Measurements from ENCODE around the gene EI24. TPM values are rescaled to one million over a fixed set of nuclear protein-coding genes. Genes with fewer than 3 reads are reported as not detected.
"Not testable (repeated sequence)": the region's sequence is repeated elsewhere in the genome, so short reads cannot be mapped to it uniquely, and the experiment has no call there.

Gene EI24
- polyA plus RNA-seq, 3 donors: 17.2 to 46.9 (median 44.7) TPM

DNA sequence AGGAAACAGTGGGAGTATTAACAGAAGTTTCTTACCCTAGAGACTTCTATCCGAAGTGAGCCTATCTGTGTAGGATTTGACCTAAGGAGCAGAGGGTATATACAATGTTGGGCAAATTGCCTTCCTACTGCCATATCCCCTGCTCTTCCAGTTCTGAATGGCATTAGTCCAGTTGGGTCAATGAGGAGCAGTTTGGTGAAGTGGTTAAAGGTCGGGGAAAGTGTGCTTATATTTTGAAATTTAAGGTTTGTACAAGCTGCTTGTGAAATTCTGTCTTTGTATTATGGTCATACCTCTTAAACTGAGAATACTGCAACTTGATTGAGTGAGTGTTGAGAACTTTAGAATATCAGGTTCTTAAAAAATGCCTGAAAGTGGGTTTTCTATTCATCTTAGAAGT lies 1.7 kb downstream of the EI24 start:
- Histone ChIP-seq H3K4me2 (replicated peaks; ENCODE audit: extremely low read depth, low read length, poor library complexity, severe bottlenecking) (no peak overlapping the region), H3K4me1 (ENCODE audit: control insufficient read depth in 1 of 2, insufficient read depth in 2 of 2, low read length in 2 of 2) (peaks cover 17 to 18% of the 10 kb centered on the region in 2 donors), H3K9ac (ENCODE audit: insufficient read depth, low read length, poor library complexity, severe bottlenecking) (no peak overlapping the region), H4K20me1 (ENCODE audit: insufficient read depth, low read length) (no peaks in the 10 kb centered on the region), H2AFZ (ENCODE audit: insufficient read depth, low read depth, low read length, poor library complexity, severe bottlenecking) (no peak overlapping the region), H3K27me3 (ENCODE audit: control insufficient read depth in 2 of 2, insufficient read depth in 2 of 2, low read length in 2 of 2) (no peaks in the 10 kb centered on the region), H3K27ac (ENCODE audit: low read depth in 1 of 2, low read length in 2 of 2) (no peak overlapping the region), H3K4me3 (replicated peaks in 1 of 3; ENCODE audit: low read depth in 2 of 3, low read length in 3 of 3) (no peak overlapping the region), H3K79me2 (ENCODE audit: insufficient read depth, low read length) (peaks cover 21% of the 10 kb centered on the region), H3K9me3 (replicated peaks in 1 of 2; ENCODE audit: control insufficient read depth in 1 of 2, insufficient read depth in 1 of 2, low read length in 2 of 2) (no peaks in the 10 kb centered on the region), H3K36me3 (replicated peaks in 1 of 2; ENCODE audit: control insufficient read depth in 1 of 2, insufficient read depth in 2 of 2, low read length in 2 of 2) (peaks cover 28 to 37% of the 10 kb centered on the region in 2 donors)
- Mint-ChIP-seq H3K36me3 (peaks cover 30 to 36% of the 10 kb centered on the region in 2 donors), H3K27ac (no peak overlapping the region), H3K4me3 (no peak overlapping the region), H3K27me3 (ENCODE audit: low read depth in 3 of 3) (peaks cover 0 to 1% (median 0%) of the 10 kb centered on the region in 3 donors), H3K9me3 (peaks cover 0 to 4% (median 0%) of the 10 kb centered on the region in 7 donors), H3K4me1 (peaks cover 19% of the 10 kb centered on the region)
- intact Hi-C loops (cut with micrococcal nuclease): no loop called here
- WGBS (ENCODE audit: insufficient coverage): 80% methylated on average over 2 of the region's 2 CpGs
- no peak for DNase-seq
- TF ChIP-seq, protein P1, sequence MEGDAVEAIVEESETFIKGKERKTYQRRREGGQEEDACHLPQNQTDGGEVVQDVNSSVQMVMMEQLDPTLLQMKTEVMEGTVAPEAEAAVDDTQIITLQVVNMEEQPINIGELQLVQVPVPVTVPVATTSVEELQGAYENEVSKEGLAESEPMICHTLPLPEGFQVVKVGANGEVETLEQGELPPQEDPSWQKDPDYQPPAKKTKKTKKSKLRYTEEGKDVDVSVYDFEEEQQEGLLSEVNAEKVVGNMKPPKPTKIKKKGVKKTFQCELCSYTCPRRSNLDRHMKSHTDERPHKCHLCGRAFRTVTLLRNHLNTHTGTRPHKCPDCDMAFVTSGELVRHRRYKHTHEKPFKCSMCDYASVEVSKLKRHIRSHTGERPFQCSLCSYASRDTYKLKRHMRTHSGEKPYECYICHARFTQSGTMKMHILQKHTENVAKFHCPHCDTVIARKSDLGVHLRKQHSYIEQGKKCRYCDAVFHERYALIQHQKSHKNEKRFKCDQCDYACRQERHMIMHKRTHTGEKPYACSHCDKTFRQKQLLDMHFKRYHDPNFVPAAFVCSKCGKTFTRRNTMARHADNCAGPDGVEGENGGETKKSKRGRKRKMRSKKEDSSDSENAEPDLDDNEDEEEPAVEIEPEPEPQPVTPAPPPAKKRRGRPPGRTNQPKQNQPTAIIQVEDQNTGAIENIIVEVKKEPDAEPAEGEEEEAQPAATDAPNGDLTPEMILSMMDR (IDR thresholded peaks at IDR 0.05): no peak

DNA sequence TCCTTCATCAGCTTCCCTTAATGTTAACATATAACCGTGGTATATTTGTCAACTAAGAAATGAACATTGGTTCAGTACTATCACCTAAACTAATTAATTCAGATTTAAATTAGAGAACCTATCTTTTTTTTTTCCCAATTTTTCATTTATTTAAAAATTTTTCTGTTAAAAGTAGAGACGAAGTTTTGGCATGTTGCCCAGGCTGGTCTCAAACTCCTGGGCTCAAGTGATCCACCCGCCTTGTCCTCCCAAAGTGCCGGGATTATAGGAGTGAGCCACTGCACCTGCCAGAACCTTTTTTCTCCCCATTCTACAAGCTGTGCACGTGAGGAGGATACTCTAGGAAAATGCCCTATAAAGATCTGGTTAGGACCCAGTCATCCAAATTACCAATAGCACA lies 3.6 kb downstream of the EI24 start:
- peaks cover 46 to 54% of the 10 kb centered on the region in 2 donors for H3K36me3 Mint-ChIP-seq
- Histone ChIP-seq H3K9ac (ENCODE audit: insufficient read depth, low read length, poor library complexity, severe bottlenecking) (no peak overlapping the region), H3K79me2 (ENCODE audit: insufficient read depth, low read length) (peaks cover 21% of the 10 kb centered on the region), H3K4me1 (ENCODE audit: control insufficient read depth in 1 of 2, insufficient read depth in 2 of 2, low read length in 2 of 2) (peaks cover 17 to 18% of the 10 kb centered on the region in 2 donors), H3K27me3 (ENCODE audit: control insufficient read depth in 2 of 2, insufficient read depth in 2 of 2, low read length in 2 of 2) (no peaks in the 10 kb centered on the region), H4K20me1 (ENCODE audit: insufficient read depth, low read length) (no peaks in the 10 kb centered on the region), H3K4me2 (replicated peaks; ENCODE audit: extremely low read depth, low read length, poor library complexity, severe bottlenecking) (no peak overlapping the region), H3K36me3 (replicated peaks in 1 of 2; ENCODE audit: control insufficient read depth in 1 of 2, insufficient read depth in 2 of 2, low read length in 2 of 2) (peaks cover 47 to 56% of the 10 kb centered on the region in 2 donors), H3K9me3 (replicated peaks in 1 of 2; ENCODE audit: control insufficient read depth in 1 of 2, insufficient read depth in 1 of 2, low read length in 2 of 2) (no peaks in the 10 kb centered on the region), H2AFZ (ENCODE audit: insufficient read depth, low read depth, low read length, poor library complexity, severe bottlenecking) (no peak overlapping the region), H3K4me3 (replicated peaks in 1 of 3; ENCODE audit: low read depth in 2 of 3, low read length in 3 of 3) (no peak overlapping the region), H3K27ac (ENCODE audit: low read depth in 1 of 2, low read length in 2 of 2) (no peak overlapping the region)
- H3K4me3 Mint-ChIP-seq: no peak overlapping the region
- intact Hi-C loops (cut with micrococcal nuclease): no loop called here
- no peaks in the 10 kb centered on the region for H3K27me3 Mint-ChIP-seq (ENCODE audit: low read depth in 3 of 3)
- TF ChIP-seq, protein P1 (IDR thresholded peaks at IDR 0.05): no peak
- DNase-seq: no peak
- no peaks in the 10 kb centered on the region for H3K9me3 Mint-ChIP-seq
- peaks cover 19% of the 10 kb centered on the region for H3K4me1 Mint-ChIP-seq
- H3K27ac Mint-ChIP-seq: no peak overlapping the region
- no CpG with 5 or more reads among the region's 5 CpGs for WGBS (ENCODE audit: insufficient coverage)

GRCh38 chr11:125577181-125577580 lies 7.9 kb downstream of the EI24 start:
- H2AFZ ChIP-seq (ENCODE audit: insufficient read depth, low read depth, low read length, poor library complexity, severe bottlenecking); H3K9ac ChIP-seq (ENCODE audit: insufficient read depth, low read length, poor library complexity, severe bottlenecking); H3K4me1 Mint-ChIP-seq; H3K27ac ChIP-seq (ENCODE audit: low read depth in 1 of 2, low read length in 2 of 2); intact Hi-C loops (cut with micrococcal nuclease); DNase-seq; H3K79me2 ChIP-seq (ENCODE audit: insufficient read depth, low read length); H3K9me3 ChIP-seq (replicated peaks in 1 of 2; ENCODE audit: control insufficient read depth in 1 of 2, insufficient read depth in 1 of 2, low read length in 2 of 2); H3K4me1 ChIP-seq (ENCODE audit: control insufficient read depth in 1 of 2, insufficient read depth in 2 of 2, low read length in 2 of 2); H3K27me3 Mint-ChIP-seq (ENCODE audit: low read depth in 3 of 3); H3K4me3 ChIP-seq (replicated peaks in 1 of 3; ENCODE audit: low read depth in 2 of 3, low read length in 3 of 3); H3K4me3 Mint-ChIP-seq; H3K27me3 ChIP-seq (ENCODE audit: control insufficient read depth in 2 of 2, insufficient read depth in 2 of 2, low read length in 2 of 2); H4K20me1 ChIP-seq (ENCODE audit: insufficient read depth, low read length); H3K9me3 Mint-ChIP-seq; H3K4me2 ChIP-seq (replicated peaks; ENCODE audit: extremely low read depth, low read length, poor library complexity, severe bottlenecking): not testable (repeated sequence)
- Mint-ChIP-seq H3K27ac (peak overlapping the region in 2 of 7 donors; percentile 10 to 55), H3K36me3 (peaks cover 71 to 94% of the 10 kb centered on the region in 2 donors)
- 100% methylated on average over 2 of the region's 14 CpGs for WGBS (ENCODE audit: insufficient coverage)
- peaks cover 82 to 97% of the 10 kb centered on the region in 2 donors for H3K36me3 ChIP-seq (replicated peaks in 1 of 2; ENCODE audit: control insufficient read depth in 1 of 2, insufficient read depth in 2 of 2, low read length in 2 of 2)

Data from CD14-positive monocyte (primary cell).